HG03159 (cell line): ENCODE data around the gene KLF3.

Experiments
- ATAC-seq: cut with Tn5 transposase; IDR thresholded peaks from one replicate; pipeline ENCODE4 v1.9.1; 2021; ENCODE audit warnings: mild to moderate bottlenecking, moderate library complexity; ENCODE audit not compliant: unreplicated experiment

Gene KLF3

DNA sequence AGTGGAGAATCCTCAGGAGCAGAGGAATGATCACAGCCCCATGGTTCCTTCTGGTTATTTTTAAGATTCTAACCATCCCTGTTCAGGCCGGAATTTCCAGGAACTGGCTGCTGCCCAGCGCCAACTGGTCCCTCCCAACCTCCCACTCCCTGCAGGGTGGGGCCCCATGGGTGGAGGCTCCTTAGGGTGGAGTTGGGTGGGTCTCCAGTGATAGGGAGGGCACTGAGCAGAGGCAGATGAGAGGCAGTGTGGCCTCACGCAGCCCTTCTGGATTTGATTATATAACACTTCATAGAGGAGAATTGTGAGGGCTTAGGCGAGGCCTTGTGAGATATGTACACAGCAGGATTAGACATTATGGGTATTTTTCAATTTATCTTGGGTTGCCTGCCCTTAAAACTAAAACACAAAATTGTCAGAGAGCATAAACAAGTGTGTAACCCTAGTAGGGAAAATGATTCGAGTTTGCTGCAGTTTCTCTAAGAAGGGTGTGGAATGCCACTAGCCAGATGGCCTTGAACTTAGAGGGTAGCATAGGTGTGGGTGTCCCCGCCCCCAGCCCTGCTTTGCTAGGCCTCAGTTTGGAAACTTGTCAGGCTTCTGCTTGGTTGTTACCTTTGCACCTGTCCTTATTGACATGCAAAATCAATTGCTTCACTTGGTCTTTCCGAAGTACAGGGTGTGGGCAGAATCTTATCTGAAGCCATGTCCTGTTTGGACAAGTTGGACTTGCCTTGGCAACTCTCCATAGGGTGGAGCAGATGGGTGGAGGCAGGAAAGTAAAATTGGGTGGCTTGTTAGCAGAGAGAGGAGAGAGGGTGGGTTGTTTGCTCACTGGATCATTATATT is 9.4 kb downstream of the KLF3 start:
- ATAC-seq, result no peak

DNA sequence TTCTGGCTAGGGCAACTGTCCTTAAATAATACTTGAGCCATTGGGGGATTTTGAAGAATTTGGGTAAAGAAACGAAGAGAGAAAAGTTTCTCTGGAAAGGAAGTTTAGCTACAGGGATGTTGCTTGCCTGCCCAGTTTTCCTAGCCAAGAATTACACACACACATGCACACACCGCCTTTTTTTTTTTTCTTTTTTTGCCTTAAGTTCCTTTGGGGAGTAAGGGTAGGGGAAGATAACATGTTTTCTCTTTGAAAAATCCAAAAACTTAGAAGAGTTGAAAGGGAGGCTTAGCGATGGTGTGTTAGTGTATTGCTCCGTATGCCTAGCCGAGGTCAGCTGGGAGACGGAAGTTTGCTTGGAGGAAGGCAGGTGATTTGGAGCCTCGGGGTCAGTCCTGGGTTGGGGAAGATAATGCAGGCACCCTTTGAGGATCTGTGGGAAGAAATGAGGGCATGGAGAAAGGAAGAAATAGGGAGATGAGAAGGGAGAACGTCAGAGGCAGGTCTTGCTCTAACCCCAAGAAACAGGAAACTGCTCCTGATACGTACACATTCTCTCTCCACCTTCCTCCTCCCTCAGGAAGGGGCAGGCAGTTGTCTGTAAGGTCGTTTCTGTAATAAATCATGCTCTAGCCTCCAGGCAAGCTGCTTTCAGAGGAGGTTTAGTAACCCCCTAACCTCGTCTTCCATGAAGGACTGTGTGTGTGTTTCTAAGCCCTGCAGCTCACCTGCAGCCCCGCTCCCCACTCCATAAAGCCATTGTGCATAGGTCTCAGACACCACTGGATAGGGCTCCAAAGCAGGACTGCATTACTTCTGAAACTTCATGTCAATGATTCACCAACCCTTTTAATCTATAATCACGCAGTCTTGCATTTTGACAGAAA is 10.5 kb downstream of the KLF3 start:
- no peak for ATAC-seq

DNA sequence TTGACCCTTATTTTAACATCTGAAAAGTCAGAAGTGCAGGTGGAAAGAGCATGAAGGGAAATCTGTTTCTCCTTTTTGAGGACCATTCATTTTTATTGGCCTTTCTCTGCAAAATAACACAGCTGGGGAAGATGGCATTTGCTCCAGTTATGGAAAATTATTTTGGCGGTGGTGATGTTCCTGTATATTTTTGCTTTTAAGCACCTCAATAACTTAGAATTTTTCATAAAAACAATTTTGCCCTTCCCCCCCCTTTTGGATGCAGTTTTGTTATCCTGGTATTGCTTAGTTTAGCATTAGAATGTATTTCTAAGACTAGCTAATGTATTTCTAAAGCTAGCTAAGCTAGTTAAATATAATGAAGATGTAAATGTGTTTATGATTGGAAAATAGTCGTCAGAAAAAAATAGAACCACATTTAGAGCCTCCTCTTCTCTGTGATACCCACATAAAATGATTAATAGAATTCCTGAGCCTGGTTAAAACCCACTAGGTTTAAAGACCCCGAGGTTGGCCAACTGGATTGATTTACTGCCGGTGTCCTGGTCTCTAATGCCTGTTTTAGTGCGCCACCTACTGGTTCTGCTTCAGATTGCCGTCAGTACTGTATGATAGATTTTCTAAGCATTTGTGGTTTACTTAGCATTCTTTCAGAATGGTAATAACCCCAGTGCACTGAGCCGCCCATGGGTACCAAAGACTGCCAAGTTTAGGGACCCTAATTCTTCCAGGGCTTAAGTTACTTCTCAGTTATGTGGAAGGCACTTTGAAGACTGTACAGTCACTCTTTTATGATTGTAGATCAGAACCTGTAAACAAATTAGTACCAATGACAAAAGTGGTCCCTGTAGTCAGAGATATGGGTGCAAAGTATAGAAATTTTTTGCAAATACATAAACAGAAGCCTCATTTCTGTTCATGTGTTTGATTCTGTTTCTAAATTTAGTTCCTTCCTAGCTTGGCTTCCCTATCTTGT is 11.4 kb downstream of the KLF3 start:
- no peak for ATAC-seq

DNA sequence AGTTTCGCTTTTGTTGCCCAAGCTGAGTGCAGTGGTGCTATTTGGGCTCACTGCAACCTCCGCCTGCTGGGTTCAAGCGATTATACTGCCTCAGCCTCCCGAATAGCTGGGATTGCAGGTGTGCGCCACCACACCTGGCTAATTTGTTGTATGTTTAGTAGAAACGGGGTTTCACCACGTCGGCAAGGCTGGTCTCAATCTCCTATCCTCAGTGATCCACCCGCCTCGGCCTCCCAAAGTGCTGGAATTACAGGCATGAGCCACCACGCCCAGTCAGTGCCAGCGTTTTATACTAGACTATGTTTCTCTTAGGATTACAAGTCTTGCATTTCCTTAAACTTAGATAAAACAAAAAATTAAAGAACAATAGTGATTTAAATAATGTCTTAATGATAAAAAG is 13.0 kb downstream of the KLF3 start:
- ATAC-seq, result no peak

DNA sequence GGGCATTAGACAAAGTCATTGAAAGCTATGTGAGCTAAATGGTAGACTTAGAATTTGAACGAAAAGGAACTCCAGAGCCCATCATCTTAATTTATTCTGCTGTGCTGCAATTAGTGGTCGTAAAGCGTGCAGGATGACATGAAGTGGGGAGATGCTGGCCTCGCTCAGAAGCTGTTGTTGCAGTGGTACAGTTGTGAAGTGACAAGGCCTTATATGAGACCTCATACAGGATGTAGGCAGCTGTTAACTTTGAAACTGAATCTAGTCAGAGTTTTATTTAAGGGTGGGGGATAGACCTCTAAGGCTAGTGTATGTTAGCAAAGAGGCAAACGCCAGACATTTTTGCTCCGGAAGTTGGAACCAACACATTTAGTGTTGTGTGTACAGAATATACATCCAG is 13.4 kb downstream of the KLF3 start:
- no peak for ATAC-seq

DNA sequence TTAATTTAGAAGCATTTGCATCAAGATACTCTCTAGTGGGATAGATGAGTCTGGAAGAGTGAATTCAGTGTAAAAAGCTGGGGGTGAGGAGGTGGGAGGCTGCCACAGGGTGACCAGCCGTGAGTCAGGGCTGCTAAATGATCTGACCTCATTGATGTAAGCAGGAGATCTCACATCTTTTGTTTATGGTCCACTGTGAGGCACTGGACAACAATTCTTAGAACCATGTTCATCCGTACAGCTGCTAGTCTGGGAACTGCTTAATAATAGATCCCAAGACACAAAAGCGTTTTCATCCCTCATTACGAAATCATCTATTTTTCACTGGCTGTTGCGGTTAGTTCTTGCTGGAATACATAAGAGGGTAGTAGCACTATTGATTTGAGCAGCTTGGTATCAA is 14.1 kb downstream of the KLF3 start:
- no peak for ATAC-seq

DNA sequence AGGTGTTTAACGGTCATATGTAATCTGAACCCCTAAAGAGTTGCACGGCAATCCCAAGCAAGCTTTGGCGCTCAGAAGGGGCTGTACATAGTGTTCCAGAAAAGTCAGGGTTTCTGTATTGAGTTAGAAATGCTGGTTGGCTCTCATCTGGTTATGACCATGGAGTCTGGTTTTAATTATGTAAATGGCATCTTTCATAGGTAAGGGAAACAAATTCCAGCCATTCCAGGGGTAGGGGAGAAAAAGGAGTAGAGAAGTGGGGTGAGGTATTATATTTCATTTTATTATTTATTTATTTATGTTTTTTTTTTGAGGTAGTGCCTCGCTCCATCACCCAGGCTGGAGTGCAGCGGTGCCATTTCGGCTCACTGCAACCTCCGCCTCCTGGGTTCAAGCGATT is 15.9 kb downstream of the KLF3 start:
- no peak for ATAC-seq

DNA sequence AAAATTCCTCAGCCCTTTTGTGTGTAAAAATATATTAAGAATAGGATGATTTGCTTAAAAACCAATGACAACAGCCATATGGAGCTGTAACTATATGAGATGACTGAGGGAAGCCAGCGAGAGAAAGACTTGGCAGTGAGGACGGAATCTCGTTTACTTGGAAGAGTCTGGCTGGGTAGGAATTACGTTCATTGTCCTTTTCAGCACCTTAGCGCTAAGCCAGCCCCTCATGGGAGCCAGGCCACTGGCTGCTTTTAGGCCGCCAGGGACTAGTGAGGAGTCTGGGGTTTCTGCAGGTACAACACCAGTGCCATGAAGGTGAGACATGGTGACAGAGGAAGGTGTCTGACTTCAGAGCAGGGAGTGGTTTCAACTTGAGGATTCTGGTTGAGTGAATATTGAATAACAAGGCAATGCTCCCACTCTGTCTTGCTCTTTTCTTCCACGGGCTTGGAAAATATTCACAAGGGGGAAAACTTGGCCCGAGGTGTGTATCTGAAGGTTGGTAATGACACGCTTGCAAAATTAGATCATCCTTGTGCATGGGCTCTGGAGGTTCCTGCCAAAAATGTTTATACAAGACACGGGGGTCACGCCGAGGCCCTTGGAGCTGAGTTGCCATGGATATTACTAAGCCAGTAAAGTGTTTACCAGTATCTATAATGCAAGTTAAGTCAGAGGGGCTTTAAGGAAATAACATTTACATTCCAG is 17.4 kb downstream of the KLF3 start:
- no peak for ATAC-seq

DNA sequence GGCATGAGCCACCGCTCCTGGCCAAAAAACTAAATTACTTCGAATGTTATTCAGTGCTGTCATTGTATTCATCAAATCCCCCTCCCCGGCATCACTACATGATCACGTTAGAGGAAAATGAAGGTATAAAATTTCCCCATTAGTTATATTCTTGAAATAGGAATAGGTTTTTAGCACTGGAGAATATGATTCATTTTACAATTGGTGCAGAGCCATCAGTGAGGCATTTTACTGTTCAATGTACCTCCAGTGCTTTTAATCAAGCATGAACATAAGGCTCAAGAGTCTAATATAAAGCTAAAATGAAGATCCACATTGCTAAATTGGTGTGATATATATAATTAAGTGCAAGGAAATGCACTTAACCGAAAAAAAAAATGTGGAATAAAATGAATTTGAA is 18.3 kb downstream of the KLF3 start:
- ATAC-seq, result no peak

DNA sequence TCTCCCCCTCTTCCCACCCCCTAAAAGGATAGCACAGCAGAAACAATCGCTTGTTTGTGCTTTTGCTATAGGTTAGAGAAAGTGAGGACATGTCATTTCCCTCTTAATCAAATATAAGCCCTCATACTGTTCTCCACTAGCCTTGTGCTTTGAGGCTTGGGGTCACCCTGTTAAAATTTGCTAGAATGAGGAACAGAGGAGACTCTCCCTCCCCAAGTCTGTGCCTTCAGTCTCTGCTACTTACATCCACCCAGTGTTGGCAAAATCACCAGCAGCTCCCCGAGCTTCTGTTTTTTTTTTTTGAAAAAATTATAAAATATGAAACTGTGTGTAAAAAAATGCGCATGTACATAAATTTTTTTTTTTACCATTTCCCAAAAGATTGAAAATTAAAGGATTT is 19.3 kb downstream of the KLF3 start:
- ATAC-seq, result no peak

DNA sequence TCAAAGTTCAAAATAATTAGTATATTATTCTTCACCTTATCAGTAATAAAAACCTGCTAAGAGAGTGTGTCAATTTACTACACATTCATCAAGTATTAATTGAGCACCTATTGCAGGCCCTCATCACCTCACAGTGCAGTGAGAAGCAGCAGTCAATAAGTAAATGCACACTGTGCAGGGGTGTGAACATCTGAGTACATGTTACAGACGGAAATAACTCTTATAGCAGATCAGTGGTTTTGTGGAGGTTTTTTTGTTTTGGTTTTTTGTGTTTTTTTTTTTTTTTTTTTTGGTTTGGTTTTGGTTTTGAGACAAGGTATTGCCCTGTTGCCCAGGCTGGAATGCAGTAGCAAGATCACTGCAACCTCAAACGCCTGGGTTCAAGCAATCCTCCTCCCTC is 20.3 kb downstream of the KLF3 start:
- ATAC-seq, result no peak

DNA sequence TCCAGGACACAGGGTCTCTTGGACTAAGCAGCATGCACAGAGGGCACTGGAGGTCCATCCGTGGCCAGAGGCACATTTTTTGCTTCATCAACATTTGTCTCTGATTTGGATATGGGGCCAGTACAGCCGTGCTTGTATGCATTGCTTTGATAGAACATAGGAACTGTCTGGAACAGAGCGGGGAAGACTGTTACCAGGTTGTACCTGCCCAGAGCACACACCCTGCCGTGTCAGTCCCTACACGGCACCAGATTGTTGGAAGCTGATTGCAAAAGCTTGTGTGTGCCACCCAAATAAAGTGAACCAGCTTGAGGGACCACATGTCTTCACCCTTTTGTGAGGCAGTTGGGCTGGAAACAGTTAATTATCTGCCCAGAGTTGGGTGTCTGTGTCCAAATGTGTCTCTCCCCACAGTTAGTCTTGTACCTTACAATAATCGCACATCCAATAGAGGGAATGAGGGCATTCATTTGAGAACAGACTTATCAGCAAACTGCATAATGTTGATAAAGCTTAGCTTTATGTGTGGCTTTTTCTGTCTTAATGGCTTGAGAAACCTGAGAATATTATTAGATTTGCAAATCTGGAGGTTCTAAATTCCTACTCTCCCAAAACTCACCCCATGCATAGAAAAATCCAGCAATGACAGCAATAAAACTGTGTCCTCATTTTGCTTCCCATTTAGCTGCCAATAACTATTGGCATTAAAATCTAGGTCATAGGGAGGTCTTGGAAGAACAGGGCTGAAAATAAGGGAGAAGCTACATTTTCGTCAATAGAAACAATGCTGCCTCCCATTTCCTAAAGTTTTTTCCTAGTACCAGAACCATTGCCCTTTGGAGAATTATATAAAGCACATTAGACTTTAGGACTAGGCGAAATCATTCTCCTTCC is 21.2 kb downstream of the KLF3 start:
- no peak for ATAC-seq

DNA sequence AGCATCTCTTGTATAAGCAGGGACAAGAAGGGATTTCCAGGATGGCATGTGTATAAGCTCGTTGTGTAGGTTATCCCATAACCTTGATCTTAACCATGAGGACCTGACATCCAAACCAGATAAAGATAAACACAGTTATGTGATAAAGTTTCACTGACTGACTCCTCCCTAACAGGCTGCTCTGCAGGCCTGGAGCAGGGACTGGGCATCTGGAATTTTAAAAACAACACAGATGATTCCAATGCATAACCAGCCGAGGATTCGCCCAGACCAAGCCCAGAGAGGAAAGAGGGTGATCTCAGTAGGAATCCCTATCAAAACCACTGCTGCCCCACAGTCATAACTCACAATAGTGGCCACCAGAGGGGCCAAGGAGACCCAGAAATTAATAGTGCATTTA is 22.7 kb downstream of the KLF3 start:
- ATAC-seq, result no peak

DNA sequence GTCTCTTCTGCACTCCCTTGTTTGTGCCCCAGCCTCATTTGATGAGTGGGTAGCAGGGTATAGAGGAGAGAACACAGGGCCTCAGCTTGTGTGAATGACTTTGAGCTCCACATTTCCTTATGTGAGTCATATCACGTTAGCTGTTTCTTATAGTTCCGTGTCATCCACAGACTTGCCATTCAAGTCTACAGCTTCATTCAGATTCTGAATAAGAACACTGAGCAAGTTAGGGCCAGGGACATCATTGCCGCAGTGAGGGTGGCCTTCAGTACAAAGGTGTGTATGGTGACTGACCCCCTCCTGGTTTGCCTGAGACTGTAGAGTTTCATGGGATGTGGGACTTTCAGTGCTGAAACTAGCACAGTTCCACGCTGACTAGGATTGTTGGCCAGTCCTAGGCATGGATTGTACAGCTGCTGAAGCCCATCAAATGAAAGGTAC is 23.6 kb downstream of the KLF3 start:
- ATAC-seq, result no peak

DNA sequence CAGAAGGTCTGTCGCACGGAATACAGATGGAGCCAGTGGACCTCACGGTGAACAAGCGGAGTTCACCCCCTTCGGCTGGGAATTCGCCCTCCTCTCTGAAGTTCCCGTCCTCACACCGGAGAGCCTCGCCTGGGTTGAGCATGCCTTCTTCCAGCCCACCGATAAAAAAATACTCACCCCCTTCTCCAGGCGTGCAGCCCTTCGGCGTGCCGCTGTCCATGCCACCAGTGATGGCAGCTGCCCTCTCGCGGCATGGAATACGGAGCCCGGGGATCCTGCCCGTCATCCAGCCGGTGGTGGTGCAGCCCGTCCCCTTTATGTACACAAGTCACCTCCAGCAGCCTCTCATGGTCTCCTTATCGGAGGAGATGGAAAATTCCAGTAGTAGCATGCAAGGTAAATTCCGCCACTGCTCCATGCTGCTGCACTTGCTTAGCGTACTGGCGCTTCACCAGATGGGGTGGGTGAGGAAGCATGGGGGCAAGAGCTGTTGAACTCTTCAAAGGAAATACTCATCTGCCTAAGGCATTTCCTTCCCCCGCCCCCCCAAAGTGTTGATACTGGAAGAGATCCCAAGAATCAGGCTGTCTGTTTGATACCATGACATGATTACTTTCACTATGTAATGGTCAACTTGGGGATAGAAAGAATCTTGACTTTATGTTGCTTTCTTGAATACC is 24.8 kb downstream of the KLF3 start:
- ATAC-seq, result no peak

DNA sequence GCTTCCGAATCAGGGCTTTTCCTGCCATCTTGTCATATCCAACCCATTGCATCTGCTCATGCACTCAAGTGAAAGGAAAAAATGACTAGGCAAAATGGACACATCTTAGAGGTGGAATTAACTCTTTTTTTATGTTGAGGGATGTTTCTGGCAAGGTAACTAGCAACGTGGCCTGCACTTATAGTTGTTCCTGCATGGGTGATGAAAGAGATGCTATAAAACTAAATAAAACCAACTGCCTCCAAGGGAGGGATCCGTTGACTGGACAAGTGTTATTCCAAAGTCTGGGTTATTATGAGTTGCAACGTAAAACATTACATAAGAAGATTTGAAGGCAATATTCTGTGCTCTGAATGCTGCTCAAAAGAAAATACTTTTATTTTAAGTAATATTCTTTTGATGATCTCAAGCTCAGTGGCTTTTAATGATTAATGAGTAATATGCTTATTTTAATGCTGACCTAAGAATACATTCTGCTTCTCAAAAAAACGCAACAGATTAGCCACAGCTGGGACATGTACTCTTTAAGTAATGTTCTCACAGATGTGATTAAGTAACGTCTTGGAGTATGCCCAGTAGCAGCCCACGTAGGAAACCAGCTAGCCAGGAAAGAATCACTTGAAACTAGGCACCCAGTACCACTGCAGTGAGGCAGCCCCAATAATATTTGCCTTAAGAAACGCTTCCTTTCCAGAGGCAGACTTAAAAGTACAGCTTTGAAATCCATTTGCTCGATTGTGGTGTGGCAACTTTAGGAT is 27.4 kb downstream of the KLF3 start:
- ATAC-seq, result no peak

DNA sequence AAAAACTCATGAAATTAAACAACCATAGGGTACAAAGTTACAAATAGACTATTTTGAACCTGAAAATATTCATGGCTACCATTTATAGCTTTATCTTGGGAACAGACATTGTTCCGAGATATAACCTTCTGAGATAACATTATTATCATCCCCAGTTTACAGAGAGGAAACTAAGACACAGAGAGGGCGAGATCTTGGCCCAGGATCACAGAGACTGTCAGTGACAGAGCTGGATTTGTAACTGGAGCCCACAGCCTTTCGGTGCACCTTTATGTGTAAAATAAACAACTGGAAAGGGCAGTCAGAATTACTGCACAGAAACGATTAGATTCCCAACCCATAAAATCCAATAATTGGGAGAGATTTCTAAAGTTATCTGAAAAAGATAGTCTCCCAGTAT is 28.4 kb downstream of the KLF3 start:
- no peak for ATAC-seq

DNA sequence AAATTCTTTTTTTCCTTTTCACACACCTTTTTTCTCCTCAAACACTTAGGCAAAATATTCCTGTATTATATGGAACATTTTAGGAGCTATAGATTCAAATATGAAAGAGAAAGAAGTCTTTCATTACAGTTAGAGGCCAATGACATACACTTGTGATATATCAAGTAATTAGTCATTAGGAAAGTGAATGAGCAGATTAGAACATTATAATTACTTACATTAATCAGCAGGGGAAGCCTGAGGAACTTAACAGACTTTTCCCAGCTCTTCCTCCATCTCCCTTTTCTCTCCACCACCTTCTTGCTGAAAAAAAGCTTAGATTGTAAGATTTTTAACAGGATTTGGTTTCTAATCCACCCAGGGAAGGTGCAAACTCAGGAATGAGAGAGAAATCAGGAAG is 29.6 kb downstream of the KLF3 start:
- no peak for ATAC-seq
